ENCODE results near the gene C2orf66. TPM values are rescaled to one million over a fixed set of nuclear protein-coding genes. Genes with fewer than 3 reads are reported as not detected.

Gene C2orf66
- total RNA-seq, 1 donor from 2014 or later = not detected

DNA sequence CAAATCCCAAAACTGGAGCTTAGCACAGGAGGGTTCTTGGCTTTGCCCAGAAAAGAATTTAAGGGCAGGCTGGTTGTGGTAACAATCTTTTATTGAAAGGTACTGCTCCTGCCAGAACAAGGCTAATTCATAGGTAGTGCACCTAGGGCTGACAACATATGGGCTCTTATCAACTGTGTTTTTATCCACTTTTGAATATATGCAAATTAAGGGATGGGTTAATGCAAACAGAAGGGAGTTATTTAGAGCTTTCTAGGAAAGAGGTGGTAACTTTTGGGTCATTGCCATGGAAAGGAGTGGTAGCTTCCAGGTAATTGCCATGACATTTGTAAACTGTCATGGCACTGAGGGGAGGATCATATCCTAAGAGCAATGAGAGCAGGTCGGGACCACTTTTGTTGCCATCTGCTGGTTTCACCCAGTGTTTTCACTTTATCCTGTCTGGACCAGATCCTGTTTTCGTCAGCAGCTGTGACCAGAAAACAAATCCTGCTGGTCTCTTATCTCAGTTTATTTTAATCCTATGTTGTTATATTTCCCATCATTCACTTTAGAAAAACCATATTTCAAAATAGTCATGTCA is 981 bp downstream of the C2orf66 start:
- DNase-seq (ENCODE audit: low read depth) = no peak
- TF ChIP-seq CTCF (conservative IDR thresholded peaks at IDR 0.05; ENCODE audit: low read depth, low read length) = no peak
- no peak overlapping the region for H3K4me3 ChIP-seq (ENCODE audit: low read depth, low read length)

DNA sequence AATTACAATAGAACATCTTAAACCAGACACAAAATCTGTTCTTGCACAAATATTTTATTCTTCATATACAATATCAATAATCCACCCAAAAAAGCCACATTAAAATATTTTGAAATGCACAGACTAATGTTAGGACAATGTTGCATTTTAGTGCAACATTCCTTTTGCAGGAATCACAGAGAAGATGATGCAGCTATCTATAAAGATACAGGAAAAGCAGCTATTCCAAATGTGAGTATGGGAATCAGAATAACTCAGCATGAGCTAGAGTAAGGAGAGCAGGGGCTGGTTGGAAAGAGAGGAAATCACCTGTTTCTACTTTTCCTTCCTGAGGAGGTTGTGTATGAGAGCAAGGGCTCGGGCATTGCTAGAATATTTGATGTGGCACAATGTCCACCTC is 4.8 kb downstream of the C2orf66 start:
- DNase-seq (ENCODE audit: low read depth) = no peak
- TF ChIP-seq CTCF (conservative IDR thresholded peaks at IDR 0.05; ENCODE audit: low read depth, low read length) = no peak
- H3K4me3 ChIP-seq (ENCODE audit: low read depth, low read length) = no peak overlapping the region

- DNase-seq (ENCODE audit: low read depth) = no peak
- no peak overlapping the region for H3K4me3 ChIP-seq (ENCODE audit: low read depth, low read length)
- TF ChIP-seq CTCF (conservative IDR thresholded peaks at IDR 0.05; ENCODE audit: low read depth, low read length) = no peak
Measured at GRCh38 chr2:196802401-196802800, 6.8 kb downstream of the C2orf66 start.

DNA sequence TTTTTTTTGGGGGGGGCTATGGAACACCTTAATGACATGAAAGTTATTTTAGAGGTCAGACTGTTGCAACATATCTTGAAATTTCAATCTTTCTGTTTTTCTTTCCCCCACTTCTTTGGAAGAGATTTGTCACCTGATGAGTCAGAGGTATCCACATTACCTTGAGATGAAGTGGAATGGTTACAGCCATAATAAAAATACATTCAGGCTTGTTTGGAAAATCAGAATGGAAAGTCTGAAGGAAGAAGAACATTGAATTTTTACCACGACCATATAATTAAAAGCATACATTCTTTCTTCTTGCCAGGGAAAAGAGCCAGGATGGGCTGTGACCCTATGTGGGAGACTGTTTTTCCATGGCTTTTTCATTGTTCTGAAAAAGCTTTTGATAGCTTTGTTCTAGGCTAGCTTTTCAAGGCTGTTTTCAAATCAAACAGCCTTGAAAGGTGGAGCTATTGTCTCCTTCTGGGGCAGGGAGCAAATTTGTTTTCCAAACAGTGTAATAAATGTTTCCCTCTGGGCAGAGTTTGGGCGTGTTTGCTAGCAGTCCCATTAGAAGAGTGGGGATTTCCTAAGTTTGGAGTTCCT is 7.4 kb downstream of the C2orf66 start:
- no peak for TF ChIP-seq CTCF (conservative IDR thresholded peaks at IDR 0.05; ENCODE audit: low read depth, low read length)
- DNase-seq (ENCODE audit: low read depth) = no peak
- no peak overlapping the region for H3K4me3 ChIP-seq (ENCODE audit: low read depth, low read length)

- peak overlapping the region; percentile 91 for H3K4me3 ChIP-seq (ENCODE audit: low read depth, low read length)
- no peak for DNase-seq (ENCODE audit: low read depth)
- no peak for TF ChIP-seq CTCF (conservative IDR thresholded peaks at IDR 0.05; ENCODE audit: low read depth, low read length)
Measured at GRCh38 chr2:196798980-196799379, 10.2 kb downstream of the C2orf66 start.

DNA sequence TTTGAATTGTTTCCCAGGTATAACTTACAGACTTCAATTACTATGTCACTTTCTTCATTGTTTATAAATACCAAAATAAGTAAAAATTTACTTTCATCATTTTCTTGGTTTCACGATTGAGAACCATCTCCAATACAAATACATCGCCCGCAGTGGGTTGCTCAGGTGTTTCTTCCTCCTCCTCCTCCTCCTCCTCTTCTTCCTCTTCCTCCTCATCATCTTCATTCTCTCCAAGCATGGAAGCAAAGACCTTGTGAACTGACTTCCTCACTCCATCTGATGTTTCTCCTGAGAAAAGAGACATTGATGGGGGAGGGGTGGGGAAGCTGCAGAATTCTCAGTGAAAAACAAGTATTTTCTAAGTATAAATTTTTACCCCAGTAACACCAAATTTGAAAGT is 16.3 kb downstream of the C2orf66 start:
- no peak for DNase-seq (ENCODE audit: low read depth)
- TF ChIP-seq CTCF (conservative IDR thresholded peaks at IDR 0.05; ENCODE audit: low read depth, low read length) = no peak
- no peak overlapping the region for H3K4me3 ChIP-seq (ENCODE audit: low read depth, low read length)

Measured in epithelial cell of proximal tubule (primary cell).